Trophoblast cell (in vitro differentiated cells and primary cell): ENCODE measurements around the gene LEP.
A peak's percentile ranks its signal among the peaks of the same experiment; 100 is the strongest.

Source experiments
- DNase-seq, 2 donors: peaks; one replicate each; pipeline ENCODE4 v3.0.0-alpha.2; 2016
- H2AFZ ChIP-seq: 2 replicates; pipeline ENCODE4 v1.6.1; 2013; ENCODE audit warnings: low read length, moderate library complexity, mild to moderate bottlenecking; ENCODE audit not compliant: insufficient read depth, poor library complexity
- H2AK5ac ChIP-seq: 2 replicates; pipeline ENCODE4 v1.6.1; 2013; ENCODE audit warnings: mild to moderate bottlenecking, low read length
- H2BK120ac ChIP-seq: 2 replicates; pipeline ENCODE4 v1.6.1; 2013; ENCODE audit warnings: low read length, mild to moderate bottlenecking, moderate library complexity; ENCODE audit not compliant: insufficient read depth, poor library complexity
- H2BK12ac ChIP-seq: 2 replicates; pipeline ENCODE4 v1.6.1; 2013; ENCODE audit warnings: mild to moderate bottlenecking, low read length, moderate library complexity
- H2BK5ac ChIP-seq: 2 replicates; pipeline ENCODE4 v1.6.1; 2013; ENCODE audit warnings: low read length, low read depth, moderate library complexity, mild to moderate bottlenecking; ENCODE audit not compliant: poor library complexity
- H3K14ac ChIP-seq: 2 replicates; pipeline ENCODE4 v1.6.1; 2013; ENCODE audit warnings: mild to moderate bottlenecking, low read length
- H3K18ac ChIP-seq: 2 replicates; pipeline ENCODE4 v1.6.1; 2013; ENCODE audit warnings: mild to moderate bottlenecking, low read length
- H3K23ac ChIP-seq: 2 replicates; pipeline ENCODE4 v1.6.1; 2013; ENCODE audit warnings: low read length
- H3K27ac ChIP-seq: 2 replicates; pipeline ENCODE4 v1.5.1; 2013; ENCODE audit warnings: low read depth, mild to moderate bottlenecking, inconsistent platforms, low read length, moderate library complexity
- H3K27me3 ChIP-seq: 2 replicates; pipeline ENCODE4 v1.6.1; 2013; ENCODE audit warnings: inconsistent platforms, mild to moderate bottlenecking, low read length, moderate library complexity; ENCODE audit not compliant: insufficient read depth
- H3K36me3 ChIP-seq, 2 experiments: 1 replicate in 1 of 2; 2 replicates in 1 of 2; pipeline ENCODE4 v1.6.1; 2013; ENCODE audit warnings: low read length in 2 of 2, mild to moderate bottlenecking in 2 of 2, moderate library complexity in 1 of 2; ENCODE audit not compliant: insufficient read depth in 2 of 2, control insufficient read depth in 1 of 2
- H3K4ac ChIP-seq: 2 replicates; pipeline ENCODE4 v1.6.1; 2013; ENCODE audit warnings: low read depth, mild to moderate bottlenecking, low read length, moderate library complexity
- H3K4me1 ChIP-seq, 2 experiments: 1 replicate in 1 of 2; 2 replicates in 1 of 2; pipeline ENCODE4 v1.6.1; 2013; ENCODE audit warnings: low read length in 2 of 2, mild to moderate bottlenecking in 2 of 2, moderate library complexity in 1 of 2; ENCODE audit not compliant: insufficient read depth in 2 of 2, control insufficient read depth in 1 of 2
- H3K4me2 ChIP-seq: 2 replicates; pipeline ENCODE4 v1.6.1; 2013; ENCODE audit warnings: inconsistent platforms, mild to moderate bottlenecking, low read length, moderate library complexity
- H3K4me3 ChIP-seq: 2 replicates; pipeline ENCODE4 v1.5.1; 2013; ENCODE audit warnings: mild to moderate bottlenecking, low read depth, low read length, inconsistent platforms
- H3K79me1 ChIP-seq: one replicate; pipeline ENCODE4 v1.6.1; 2013; ENCODE audit warnings: low read length
- H3K79me2 ChIP-seq: 2 replicates; pipeline ENCODE4 v1.6.1; 2013; ENCODE audit warnings: low read length, mild to moderate bottlenecking; ENCODE audit not compliant: control insufficient read depth, insufficient read depth, poor library complexity
- H3K9ac ChIP-seq: 2 replicates; pipeline ENCODE4 v1.6.1; 2013; ENCODE audit warnings: mild to moderate bottlenecking, low read length
- H3K9me3 ChIP-seq: 2 replicates; pipeline ENCODE4 v1.6.1; 2013; ENCODE audit warnings: low read depth, mild to moderate bottlenecking, control low read depth, inconsistent platforms, low read length; ENCODE audit not compliant: insufficient read depth
- H4K12ac ChIP-seq: 2 replicates; pipeline ENCODE4 v1.6.1; 2013; ENCODE audit warnings: low read depth, mild to moderate bottlenecking, low read length, moderate library complexity
- H4K8ac ChIP-seq: 2 replicates; pipeline ENCODE4 v1.6.1; 2013; ENCODE audit warnings: low read depth, mild to moderate bottlenecking, low read length, moderate library complexity
- H4K91ac ChIP-seq: one replicate; pipeline ENCODE4 v1.6.1; 2013; ENCODE audit warnings: low read depth, mild to moderate bottlenecking, low read length, moderate library complexity
- WGBS: extraction: QIAGEN DNeasy Blood & Tissue Kit; methylation state at CpG from one replicate; pipeline ENCODE4 v1.1.7; 2013; ENCODE audit warnings: missing lambda C conversion rate; ENCODE audit not compliant: insufficient read length, insufficient coverage; ENCODE audit errors: extremely low coverage; 5-methylcytosine and 5-hydroxymethylcytosine counted together

LEP gene

DNA sequence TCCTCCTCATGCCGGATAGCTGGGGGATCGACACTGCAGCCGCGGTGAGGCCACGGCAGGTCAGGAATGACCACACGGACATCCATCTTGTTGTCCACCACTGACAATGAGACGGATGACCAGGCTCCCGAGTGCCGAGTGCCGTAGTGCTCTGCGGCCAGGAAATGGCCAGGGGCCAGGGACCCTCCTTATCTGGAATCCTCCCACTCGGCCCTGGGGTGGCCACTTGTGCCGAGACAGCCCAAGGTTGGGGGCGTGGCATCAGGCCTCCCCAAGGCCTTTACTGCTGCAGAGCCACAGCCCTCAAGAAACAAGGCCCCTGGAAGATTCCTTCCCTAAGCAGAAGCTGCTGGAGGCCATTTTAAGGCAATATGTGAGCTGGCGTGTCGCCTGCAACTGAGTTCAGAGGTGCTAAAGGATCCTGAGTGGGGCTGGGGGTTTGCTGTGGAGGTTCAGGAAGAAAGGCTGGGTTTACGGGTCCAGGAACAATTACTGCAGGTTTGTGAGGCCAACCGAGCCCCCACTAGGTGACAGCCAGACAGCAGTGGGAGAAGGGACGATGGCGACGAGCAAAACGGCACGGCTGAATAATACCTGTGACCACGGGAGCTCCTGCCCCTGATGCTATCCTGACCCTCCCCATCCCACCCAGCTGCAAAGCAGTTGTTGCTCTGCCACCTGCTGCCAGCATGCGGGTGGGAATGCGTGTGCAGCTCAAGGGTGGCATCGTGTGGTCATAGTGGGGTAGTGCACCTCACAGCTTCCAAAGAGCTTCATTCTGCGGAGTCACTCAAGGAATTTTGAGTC, 31.6 kb upstream of the LEP start:
- Histone ChIP-seq H3K4me3 (no peak overlapping the region), H3K79me2 (no peaks in the 10 kb centered on the region), H3K36me3 (no peaks in the 10 kb centered on the region), H3K27ac (no peak overlapping the region), H3K23ac (no peak overlapping the region), H3K4me1 (no peaks in the 10 kb centered on the region), H3K14ac (no peak overlapping the region), H3K9me3 (no peaks in the 10 kb centered on the region), H3K4ac (no peak overlapping the region), H2BK5ac (no peak overlapping the region), H2BK12ac (no peak overlapping the region), H3K9ac (no peak overlapping the region), H2AK5ac (no peak overlapping the region), H3K79me1 (no peaks in the 10 kb centered on the region), H3K18ac (no peak overlapping the region), H2BK120ac (no peak overlapping the region), H4K91ac (no peak overlapping the region), H4K8ac (no peak overlapping the region), H4K12ac (no peak overlapping the region), H3K4me2 (no peak overlapping the region), H3K27me3 (no peaks in the 10 kb centered on the region), H2AFZ (no peak overlapping the region)
- WGBS, result no CpG with 5 or more reads among the region's 28 CpGs
- DNase-seq, result peak; percentile 81 to 94

DNA sequence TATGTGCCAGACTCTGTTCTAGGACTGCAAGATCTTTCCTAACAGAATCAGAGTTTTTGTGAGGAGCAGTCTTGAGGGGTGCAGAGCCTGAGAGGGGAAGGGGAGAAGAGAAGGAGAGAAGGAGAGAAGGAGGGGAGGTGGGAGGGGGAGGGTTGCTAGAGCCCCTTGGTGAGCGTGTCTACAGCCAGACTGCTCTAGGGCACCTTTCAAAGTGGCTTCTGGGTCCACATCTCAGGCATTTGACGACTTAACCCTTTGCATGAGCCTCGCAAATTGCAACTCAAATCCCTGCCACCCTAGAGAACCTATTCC, 31.1 kb upstream of the LEP start:
- Histone ChIP-seq H3K79me2 (no peaks in the 10 kb centered on the region), H2AFZ (no peak overlapping the region), H4K12ac (no peak overlapping the region), H3K4ac (no peak overlapping the region), H4K8ac (no peak overlapping the region), H3K79me1 (no peaks in the 10 kb centered on the region), H3K27ac (no peak overlapping the region), H3K14ac (no peak overlapping the region), H3K9me3 (no peaks in the 10 kb centered on the region), H4K91ac (no peak overlapping the region), H3K18ac (no peak overlapping the region), H3K23ac (no peak overlapping the region), H2AK5ac (no peak overlapping the region), H3K36me3 (no peaks in the 10 kb centered on the region), H2BK5ac (no peak overlapping the region), H3K4me3 (no peak overlapping the region), H3K4me2 (no peak overlapping the region), H3K4me1 (peaks cover 0 to 1% of the 10 kb centered on the region in 2 experiments), H3K9ac (no peak overlapping the region), H2BK120ac (no peak overlapping the region), H3K27me3 (no peaks in the 10 kb centered on the region), H2BK12ac (no peak overlapping the region)
- no CpG with 5 or more reads among the region's 3 CpGs for WGBS
- DNase-seq, result no peak

DNA sequence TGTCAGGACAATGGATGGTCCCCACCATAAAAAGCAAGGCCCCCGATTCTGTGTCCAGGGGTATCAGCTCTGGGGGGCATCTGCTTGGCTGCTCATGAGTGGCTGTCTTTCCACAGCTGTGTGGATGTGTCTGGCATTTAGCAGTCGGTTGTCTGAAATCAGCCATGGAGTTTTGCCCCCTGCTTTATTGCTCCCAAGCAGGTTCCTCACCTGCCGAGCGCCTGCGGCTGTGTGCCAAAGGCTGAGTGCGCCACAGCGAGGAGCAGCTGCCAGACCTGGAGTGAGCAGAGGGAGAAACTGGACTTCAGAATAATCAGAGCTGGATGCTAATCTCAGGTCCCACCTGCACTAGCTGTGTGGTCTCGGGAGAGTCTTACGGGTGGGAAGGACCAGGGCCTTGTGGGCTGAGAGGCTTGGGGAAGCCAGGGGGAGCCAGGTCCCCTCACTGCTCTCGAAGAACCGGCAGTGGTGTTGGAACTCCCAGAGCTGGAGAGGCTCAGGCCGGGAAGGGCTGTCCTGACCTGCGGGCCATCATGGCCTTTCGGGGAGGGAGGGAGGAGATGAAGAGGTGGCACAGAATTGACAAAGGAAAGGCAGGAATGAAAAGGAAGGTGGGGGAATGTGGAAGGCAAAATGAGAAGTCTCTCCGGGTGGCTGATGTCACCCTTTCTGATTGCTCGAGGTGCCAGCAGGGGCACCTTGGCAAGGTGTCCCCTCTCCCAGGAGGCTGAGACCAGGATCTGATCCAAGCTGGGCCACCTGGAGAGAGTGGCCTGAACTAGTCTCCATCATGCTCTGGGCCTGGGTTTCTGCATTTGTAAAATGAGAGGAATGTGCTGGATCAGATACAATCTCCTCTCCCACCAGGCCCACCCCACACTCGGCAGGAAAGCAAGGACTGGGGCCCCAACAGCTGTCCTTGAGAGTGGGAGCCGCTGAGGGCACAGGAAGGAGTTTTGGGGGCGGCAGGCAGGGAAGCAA, 30.2 kb upstream of the LEP start:
- no peaks in the 10 kb centered on the region for H3K27me3 ChIP-seq
- H3K79me2 ChIP-seq, result no peaks in the 10 kb centered on the region
- no peak overlapping the region for H2BK5ac ChIP-seq
- no peak overlapping the region for H4K91ac ChIP-seq
- H4K8ac ChIP-seq, result no peak overlapping the region
- H2AK5ac ChIP-seq, result no peak overlapping the region
- no peak overlapping the region for H2BK12ac ChIP-seq
- no peak overlapping the region for H3K9ac ChIP-seq
- no peak overlapping the region for H3K4ac ChIP-seq
- WGBS, result no CpG with 5 or more reads among the region's 19 CpGs
- H3K23ac ChIP-seq, result no peak overlapping the region
- H3K79me1 ChIP-seq, result no peaks in the 10 kb centered on the region
- H3K4me1 ChIP-seq, result peaks cover 0 to 8% of the 10 kb centered on the region in 2 experiments
- H3K4me2 ChIP-seq, result no peak overlapping the region
- H4K12ac ChIP-seq, result no peak overlapping the region
- no peaks in the 10 kb centered on the region for H3K36me3 ChIP-seq
- H2BK120ac ChIP-seq, result no peak overlapping the region
- no peak overlapping the region for H2AFZ ChIP-seq
- no peak overlapping the region for H3K27ac ChIP-seq
- H3K14ac ChIP-seq, result no peak overlapping the region
- H3K18ac ChIP-seq, result no peak overlapping the region
- no peak overlapping the region for H3K4me3 ChIP-seq
- DNase-seq, result peak; percentile 64 to 80
- no peaks in the 10 kb centered on the region for H3K9me3 ChIP-seq

DNA sequence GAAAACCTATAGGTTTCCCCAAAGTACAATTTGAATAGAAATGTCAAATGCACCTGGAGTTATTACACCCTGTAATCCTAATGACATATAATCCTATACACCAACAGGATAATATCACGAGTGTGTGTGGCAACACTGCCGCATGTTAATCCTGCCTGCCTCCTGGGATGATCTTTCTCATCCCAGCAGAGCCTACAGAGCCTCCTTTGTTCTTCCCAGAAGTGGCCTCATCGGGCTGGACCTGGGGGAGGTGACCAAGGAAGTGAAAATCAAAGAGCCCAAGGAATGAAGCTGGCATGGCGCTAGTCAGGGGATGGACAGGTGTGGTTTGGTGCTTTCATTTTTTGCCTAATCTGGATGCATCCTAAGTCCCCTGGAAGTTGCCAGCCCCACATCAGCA, 29.5 kb upstream of the LEP start:
- no CpG with 5 or more reads among the region's 4 CpGs for WGBS
- H3K4me3 ChIP-seq, result no peak overlapping the region

More for the DNA sequence above, 29.5 kb upstream of the LEP start:
- Histone ChIP-seq H3K23ac (no peak overlapping the region), H3K4me2 (no peak overlapping the region), H4K12ac (no peak overlapping the region), H2BK120ac (no peak overlapping the region), H3K14ac (no peak overlapping the region), H4K91ac (no peak overlapping the region), H2BK12ac (no peak overlapping the region), H2BK5ac (no peak overlapping the region), H4K8ac (no peak overlapping the region), H3K36me3 (no peaks in the 10 kb centered on the region), H3K4ac (no peak overlapping the region), H3K4me1 (peaks cover 0 to 8% of the 10 kb centered on the region in 2 experiments), H2AK5ac (no peak overlapping the region), H3K9ac (no peak overlapping the region), H3K79me1 (no peaks in the 10 kb centered on the region), H3K27me3 (no peaks in the 10 kb centered on the region), H3K18ac (no peak overlapping the region), H3K27ac (no peak overlapping the region), H3K79me2 (no peaks in the 10 kb centered on the region), H2AFZ (no peak overlapping the region), H3K9me3 (no peaks in the 10 kb centered on the region)
- no peak for DNase-seq
